ENCODE data around the gene MAP3K10. TPM values are rescaled to one million over a fixed set of nuclear protein-coding genes. Genes with fewer than 3 reads are reported as not detected.

MAP3K10 gene
- total RNA-seq (2012; rRNA removed) (1.4 and 1.8 TPM in 2 replicates), polyA plus RNA-seq (2012; rRNA removed) (5.5 and 6.4 TPM in 2 replicates), Bru-seq, nascent RNA (percentile 64 among the genes with signal in this experiment), BruChase-seq, experiment 1, labeled RNA remaining after a 6-hour chase (percentile 84 among the genes with signal in this experiment), BruChase-seq, experiment 2, labeled RNA remaining after a 2-hour chase (percentile 74 among the genes with signal in this experiment)
- polyA plus RNA-seq (2012; cell fraction: cytosol; rRNA removed), result 3.1 and 5.2 TPM in 2 replicates
- 32.7 and 58.4 TPM in 2 replicates for polyA plus RNA-seq (2012; cell fraction: nucleus; rRNA removed; ENCODE audit: low replicate concordance)
- long read RNA-seq, partial matches to known transcripts, result 5 of 6 reads
- long read RNA-seq, other reads (novel, unspliced or antisense), result 1 of 6 reads

DNA sequence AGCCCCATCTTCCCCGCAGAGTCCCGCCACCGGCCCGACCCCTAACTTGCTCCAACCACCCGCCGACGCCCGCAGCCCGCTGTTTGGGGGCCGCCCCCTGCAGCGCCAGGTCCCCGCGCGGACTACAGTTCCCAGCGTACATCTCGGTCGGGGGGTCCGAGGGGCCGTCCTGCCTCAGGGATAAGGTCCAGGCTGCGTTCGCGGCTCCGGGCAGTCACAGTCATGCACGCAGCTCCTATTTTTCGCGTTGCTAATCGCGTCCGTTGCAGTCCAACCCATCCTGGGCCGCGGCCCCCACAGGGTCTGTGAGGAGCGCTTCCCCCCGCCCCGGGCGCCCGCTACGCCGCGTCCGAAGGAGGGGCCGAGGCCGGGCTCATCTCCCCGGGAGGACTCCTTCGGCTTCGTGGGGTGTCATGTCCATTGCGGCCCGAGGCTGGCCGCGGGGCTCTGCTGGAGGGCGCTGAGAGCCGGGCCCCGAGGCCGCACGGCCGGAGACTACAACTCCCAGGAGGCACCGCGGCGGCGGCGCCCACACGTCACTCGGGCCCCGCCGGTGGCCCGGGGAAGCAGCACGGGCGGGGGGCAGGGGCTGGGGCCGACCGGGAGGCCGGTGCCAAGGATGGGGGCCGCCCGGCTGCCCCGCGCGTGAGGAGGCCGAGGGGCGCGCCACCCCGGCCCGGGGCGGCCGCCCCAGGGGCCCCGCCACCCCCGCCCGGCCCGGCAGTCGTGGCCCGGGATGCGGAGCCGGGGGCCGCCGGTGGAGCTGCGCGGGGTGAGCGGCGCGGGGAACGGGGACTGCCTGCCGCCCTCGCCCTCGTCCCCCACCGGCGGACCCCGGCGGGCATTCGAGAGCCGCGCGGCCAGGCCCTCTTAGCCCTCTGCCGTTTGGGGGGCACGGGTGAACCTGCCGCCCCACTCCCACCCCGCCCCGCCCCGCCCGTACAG lies at the start of gene MAP3K10:
Gene MAP3K10 (plus strand): TSS at position 536 of the 945 bp plus-strand sequence. CDS start 606 bp downstream, outside the sequence.
- H3K23ac ChIP-seq (ENCODE audit: low read depth, low read length), result peak within 1 kb of the TSS; percentile 74; the same call in 1 of the 2 replicates
- H4K91ac ChIP-seq (ENCODE audit: insufficient read depth, low read depth, low read length), result peak within 1 kb of the TSS; percentile 54; the same call in 1 of the 2 replicates
- peak; percentile 93 for ATAC-seq (ENCODE audit: low read depth)
- peak within 1 kb of the TSS; percentile 6; the same call in 1 of the 3 replicates for H2BK15ac ChIP-seq (ENCODE audit: low read depth, low read length)
- in situ Hi-C loops (cut with MboI; ENCODE audit: low sequenced_read_pairs), result no loop called here
- no TSS peak for BruUV-seq (replicated peaks)
- peaks cover 5 to 26% of the 10 kb centered on the region in 2 experiments for H3K79me1 ChIP-seq (ENCODE audit: low read depth in 1 of 2, low read length in 2 of 2)
- H3K14ac ChIP-seq (replicated peaks; ENCODE audit: low read depth, low read length), result peak within 1 kb of the TSS; percentile 71
- H2AFZ ChIP-seq (replicated peaks; ENCODE audit: low read length, poor library complexity), result peak within 1 kb of the TSS; percentile 90
- H4K5ac ChIP-seq (ENCODE audit: low read depth, low read length), result peak within 1 kb of the TSS; percentile 95
- no peak within 1 kb of the TSS for H2BK20ac ChIP-seq (ENCODE audit: low read depth, low read length)
- H3K27ac ChIP-seq (ENCODE audit: insufficient read depth, low read length), result peak within 1 kb of the TSS; percentile 96
- ChIA-PET CTCF (interaction anchor here (0.6 kb wide), 1 partner anchor 13 kb away, joined by 3 read pairs; no protein-coding TSS in a partner anchor), POLR2A (ENCODE audit: unreplicated experiment) (interaction anchor here (0.5 to 0.6 kb wide), 2 partner anchors 10 to 1964 kb away, joined by 3 to 6 read pairs; no protein-coding TSS in a partner anchor)
- peak within 1 kb of the TSS; percentile 80 to 81 for H4K8ac ChIP-seq (ENCODE audit: low read depth in 2 of 2, low read length in 2 of 2)
- peak within 1 kb of the TSS; percentile 79 for H2AK9ac ChIP-seq (replicated peaks; ENCODE audit: low read depth, low read length, poor library complexity)
- 0% methylated on average over 53 of the region's 116 CpGs; no CpG with 5 or more reads in 1 of the 2 experiments for WGBS, 2 experiments (ENCODE audit: extremely low coverage in 2 of 2, insufficient read length in 1 of 2)
- no peak within 1 kb of the TSS for H2AK5ac ChIP-seq (ENCODE audit: low read depth, low read length)
- TF ChIP-seq, protein P1, sequence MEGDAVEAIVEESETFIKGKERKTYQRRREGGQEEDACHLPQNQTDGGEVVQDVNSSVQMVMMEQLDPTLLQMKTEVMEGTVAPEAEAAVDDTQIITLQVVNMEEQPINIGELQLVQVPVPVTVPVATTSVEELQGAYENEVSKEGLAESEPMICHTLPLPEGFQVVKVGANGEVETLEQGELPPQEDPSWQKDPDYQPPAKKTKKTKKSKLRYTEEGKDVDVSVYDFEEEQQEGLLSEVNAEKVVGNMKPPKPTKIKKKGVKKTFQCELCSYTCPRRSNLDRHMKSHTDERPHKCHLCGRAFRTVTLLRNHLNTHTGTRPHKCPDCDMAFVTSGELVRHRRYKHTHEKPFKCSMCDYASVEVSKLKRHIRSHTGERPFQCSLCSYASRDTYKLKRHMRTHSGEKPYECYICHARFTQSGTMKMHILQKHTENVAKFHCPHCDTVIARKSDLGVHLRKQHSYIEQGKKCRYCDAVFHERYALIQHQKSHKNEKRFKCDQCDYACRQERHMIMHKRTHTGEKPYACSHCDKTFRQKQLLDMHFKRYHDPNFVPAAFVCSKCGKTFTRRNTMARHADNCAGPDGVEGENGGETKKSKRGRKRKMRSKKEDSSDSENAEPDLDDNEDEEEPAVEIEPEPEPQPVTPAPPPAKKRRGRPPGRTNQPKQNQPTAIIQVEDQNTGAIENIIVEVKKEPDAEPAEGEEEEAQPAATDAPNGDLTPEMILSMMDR (conservative IDR thresholded peaks at IDR 0.05; ENCODE audit: low read depth, low read length), result no peak
- TF ChIP-seq MAZ (IDR thresholded peaks at IDR 0.05; ENCODE audit: borderline replicate concordance, low read depth, low read length), result peak; percentile 70; the same call in 1 of the 2 replicates
- TF ChIP-seq POLR2A (IDR thresholded peaks at IDR 0.05; ENCODE audit: low read depth, low read length), result no peak
- no peak for TF ChIP-seq FOS (IDR thresholded peaks at IDR 0.05; ENCODE audit: low read depth, low read length)
- TF ChIP-seq RAD21 (IDR thresholded peaks at IDR 0.05; ENCODE audit: low read length), result no peak
- H3K56ac ChIP-seq (ENCODE audit: extremely low read depth, insufficient read depth, low read length), result peak within 1 kb of the TSS; percentile 42
- H3K4me1 ChIP-seq (ENCODE audit: control insufficient read depth, insufficient read depth, low read length), result peaks cover 9% of the 10 kb centered on the region
- no peaks in the 10 kb centered on the region for H4K20me1 ChIP-seq (ENCODE audit: insufficient read depth, low read length)
- H3K27me3 ChIP-seq (ENCODE audit: control insufficient read depth, insufficient read depth, low read length), result no peaks in the 10 kb centered on the region
- H3K18ac ChIP-seq (ENCODE audit: low read depth, low read length), result peak within 1 kb of the TSS; percentile 92
- H3K9me1 ChIP-seq (ENCODE audit: insufficient read depth, low read length), result peaks cover 6% of the 10 kb centered on the region
- DNase-seq, result peak; percentile 51
- intact Hi-C loops (cut with micrococcal nuclease), result loop anchor here (2.0 kb wide), 1 partner anchor 44 kb away; no protein-coding TSS in a partner anchor
- peak within 1 kb of the TSS; percentile 96 for H3K4me3 ChIP-seq (ENCODE audit: insufficient read depth, low read depth, low read length)
- dilution Hi-C loops (cut with HindIII; ENCODE audit: low sequenced_read_pairs, unreplicated experiment), result no loop called here
- H2BK120ac ChIP-seq (ENCODE audit: low read depth, low read length), result peak within 1 kb of the TSS; percentile 62
- peak within 1 kb of the TSS; percentile 95 for H3K9ac ChIP-seq (ENCODE audit: low read depth, low read length)
- H3K9me3 ChIP-seq (ENCODE audit: control insufficient read depth, insufficient read depth, low read length), result no peaks in the 10 kb centered on the region
- no peaks in the 10 kb centered on the region for H3K36me3 ChIP-seq (ENCODE audit: control insufficient read depth, insufficient read depth, low read length)
- peak within 1 kb of the TSS; percentile 62 for H2BK5ac ChIP-seq (ENCODE audit: low read depth, low read length, poor library complexity, severe bottlenecking)
- peak within 1 kb of the TSS; percentile 95 for H3K4me2 ChIP-seq (ENCODE audit: low read depth, low read length)
- H3K4ac ChIP-seq (ENCODE audit: low read depth, low read length), result peak within 1 kb of the TSS; percentile 71
